ENCODE results near the gene ANKRD11.
"Not testable (repeated sequence)": the region's sequence is repeated elsewhere in the genome, so short reads cannot be mapped to it uniquely, and the experiment has no call there.

ANKRD11 gene

DNA sequence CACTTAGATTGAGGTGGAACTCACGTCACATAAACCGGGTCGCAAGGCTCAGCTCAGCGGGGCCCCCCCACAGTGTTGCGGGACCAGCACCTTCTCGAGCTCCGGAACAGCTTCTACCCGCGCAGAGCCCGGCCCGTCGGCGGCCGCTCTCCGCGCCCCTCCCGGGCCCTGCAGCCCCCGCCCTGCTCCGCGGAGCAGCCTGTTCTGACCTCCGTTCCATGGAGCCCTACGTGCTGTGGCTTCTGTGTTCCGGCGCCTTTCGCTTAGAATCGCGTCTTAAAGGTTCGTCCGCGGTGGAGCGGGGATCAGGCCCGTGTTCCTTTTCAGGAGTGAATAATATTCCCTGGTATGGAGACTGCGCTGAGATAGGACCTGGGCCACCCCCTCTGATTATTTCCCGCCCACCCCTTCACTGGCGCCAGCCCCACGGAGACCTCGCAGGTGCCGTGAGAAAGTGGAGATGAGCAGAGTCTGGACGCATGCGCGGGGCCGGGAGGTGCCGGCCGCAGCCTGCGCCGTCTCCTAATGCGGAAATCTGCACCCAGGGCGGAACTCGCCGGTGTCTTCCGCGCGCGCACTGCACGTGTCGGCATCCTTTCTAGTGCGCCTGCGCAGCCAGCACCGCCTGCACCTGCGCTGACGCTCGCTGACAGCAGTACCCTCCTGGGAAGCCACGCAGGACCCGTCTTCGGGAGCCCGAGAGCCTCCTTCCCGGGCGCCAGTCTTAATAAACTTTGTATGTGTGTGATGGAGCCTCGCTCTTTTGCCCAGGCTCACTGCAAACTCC is 242.0 kb downstream of the ANKRD11 start:
- Histone ChIP-seq H3F3A (ENCODE audit: insufficient read depth, low read length) (no peaks in the 10 kb centered on the region), H3K79me2 (ENCODE audit: low read length) (no peaks in the 10 kb centered on the region), H3K9me3 (replicated peaks; ENCODE audit: insufficient read depth, low read length) (no peaks in the 10 kb centered on the region), H4K20me1 (ENCODE audit: insufficient read depth, low read length) (no peaks in the 10 kb centered on the region), H2AFZ (ENCODE audit: low read length) (no peak overlapping the region), H3K4me1 (ENCODE audit: low read length) (no peaks in the 10 kb centered on the region), H3K9me2 (replicated peaks; ENCODE audit: insufficient read depth, low read length) (no peaks in the 10 kb centered on the region), H3K4me2 (ENCODE audit: low read depth, low read length) (no peak overlapping the region), H3K36me3 (replicated peaks; ENCODE audit: insufficient read depth, low read length) (no peaks in the 10 kb centered on the region), H3K9ac (ENCODE audit: low read length) (no peak overlapping the region), H3K27ac (ENCODE audit: low read length) (no peak overlapping the region), H3K27me3 (replicated peaks; ENCODE audit: insufficient read depth, low read length) (no peaks in the 10 kb centered on the region), H3K4me3 (ENCODE audit: low read length) (no peak overlapping the region)
- TF ChIP-seq EZH2 (optimal IDR thresholded peaks at IDR 0.05; ENCODE audit: low read depth, low read length): no peak
- TF ChIP-seq, protein P1, sequence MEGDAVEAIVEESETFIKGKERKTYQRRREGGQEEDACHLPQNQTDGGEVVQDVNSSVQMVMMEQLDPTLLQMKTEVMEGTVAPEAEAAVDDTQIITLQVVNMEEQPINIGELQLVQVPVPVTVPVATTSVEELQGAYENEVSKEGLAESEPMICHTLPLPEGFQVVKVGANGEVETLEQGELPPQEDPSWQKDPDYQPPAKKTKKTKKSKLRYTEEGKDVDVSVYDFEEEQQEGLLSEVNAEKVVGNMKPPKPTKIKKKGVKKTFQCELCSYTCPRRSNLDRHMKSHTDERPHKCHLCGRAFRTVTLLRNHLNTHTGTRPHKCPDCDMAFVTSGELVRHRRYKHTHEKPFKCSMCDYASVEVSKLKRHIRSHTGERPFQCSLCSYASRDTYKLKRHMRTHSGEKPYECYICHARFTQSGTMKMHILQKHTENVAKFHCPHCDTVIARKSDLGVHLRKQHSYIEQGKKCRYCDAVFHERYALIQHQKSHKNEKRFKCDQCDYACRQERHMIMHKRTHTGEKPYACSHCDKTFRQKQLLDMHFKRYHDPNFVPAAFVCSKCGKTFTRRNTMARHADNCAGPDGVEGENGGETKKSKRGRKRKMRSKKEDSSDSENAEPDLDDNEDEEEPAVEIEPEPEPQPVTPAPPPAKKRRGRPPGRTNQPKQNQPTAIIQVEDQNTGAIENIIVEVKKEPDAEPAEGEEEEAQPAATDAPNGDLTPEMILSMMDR (IDR thresholded peaks at IDR 0.05; ENCODE audit: low read length): no peak
- TF ChIP-seq EZH2phosphoT487 (IDR thresholded peaks at IDR 0.05; ENCODE audit: low read length): no peak
- no peak for DNase-seq

DNA sequence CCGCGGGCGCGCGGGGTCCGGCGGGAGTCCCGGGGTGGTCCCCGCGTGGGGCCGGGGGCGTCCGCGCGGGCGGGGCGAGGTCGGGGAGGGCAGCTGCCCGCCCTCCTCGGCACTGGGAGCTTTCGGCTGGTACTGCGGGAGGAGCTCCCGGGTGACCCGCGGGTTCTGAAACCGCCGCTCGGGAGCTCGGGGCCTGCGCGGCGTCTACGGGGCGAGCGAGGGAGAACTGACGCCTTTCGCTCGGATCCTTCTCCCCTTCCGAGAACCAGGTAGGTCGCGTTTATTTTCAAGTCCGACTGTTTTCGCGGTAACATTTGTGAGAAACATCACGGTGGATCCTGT is 242.7 kb downstream of the ANKRD11 start:
- H2AFZ ChIP-seq (ENCODE audit: low read length); H3K4me2 ChIP-seq (ENCODE audit: low read depth, low read length); H3K4me3 ChIP-seq (ENCODE audit: low read length); H3K36me3 ChIP-seq (replicated peaks; ENCODE audit: insufficient read depth, low read length); H4K20me1 ChIP-seq (ENCODE audit: insufficient read depth, low read length); H3K27ac ChIP-seq (ENCODE audit: low read length); H3K9me2 ChIP-seq (replicated peaks; ENCODE audit: insufficient read depth, low read length); H3K4me1 ChIP-seq (ENCODE audit: low read length); H3F3A ChIP-seq (ENCODE audit: insufficient read depth, low read length); H3K9me3 ChIP-seq (replicated peaks; ENCODE audit: insufficient read depth, low read length); DNase-seq; H3K27me3 ChIP-seq (replicated peaks; ENCODE audit: insufficient read depth, low read length); H3K79me2 ChIP-seq (ENCODE audit: low read length); H3K9ac ChIP-seq (ENCODE audit: low read length): not testable (repeated sequence)

DNA sequence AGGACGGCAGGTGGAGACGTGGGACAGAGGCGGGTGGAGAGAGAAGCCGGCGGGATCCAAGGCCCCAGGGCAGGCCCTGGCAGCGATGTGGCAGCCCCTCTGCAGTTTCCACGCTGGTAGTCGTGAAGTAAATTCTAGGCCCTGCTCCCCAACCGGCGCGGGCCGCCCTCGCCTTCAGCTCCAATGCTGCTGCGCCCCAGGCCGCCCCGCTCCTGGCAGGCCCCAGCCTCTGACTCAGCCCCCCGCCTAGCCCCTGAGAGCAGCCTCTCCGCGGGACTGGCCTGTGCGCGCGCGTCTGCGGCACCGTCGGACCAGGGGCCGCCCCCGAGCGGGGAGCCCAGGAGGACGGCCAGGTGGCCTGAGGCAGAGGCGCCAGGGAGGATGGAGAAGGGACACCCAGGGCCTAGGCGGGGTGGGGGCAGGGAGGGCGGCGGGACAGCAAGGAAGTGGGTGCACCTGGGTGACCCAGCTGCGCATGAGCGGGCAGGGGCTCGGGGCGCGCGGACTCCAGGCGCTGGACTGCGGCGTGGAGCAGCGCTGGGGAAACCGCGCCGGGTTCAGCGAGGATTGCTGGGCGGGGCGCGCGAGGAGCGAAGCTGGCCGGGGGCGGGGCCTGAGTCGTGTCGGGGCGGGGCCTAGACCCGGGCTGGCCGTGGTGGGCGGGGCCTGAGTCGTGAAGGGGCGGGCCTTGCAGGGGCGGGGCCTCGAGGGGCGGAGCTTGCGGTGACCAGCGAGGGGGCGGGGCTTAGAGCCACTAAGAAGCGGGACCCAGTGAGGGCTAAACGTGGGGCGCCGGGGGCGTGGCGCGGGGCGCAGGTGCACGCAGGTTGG is 243.2 kb downstream of the ANKRD11 start:
- no peaks in the 10 kb centered on the region for H4K20me1 ChIP-seq (ENCODE audit: insufficient read depth, low read length)
- no peak for DNase-seq
- no peaks in the 10 kb centered on the region for H3K79me2 ChIP-seq (ENCODE audit: low read length)
- H3K9me3 ChIP-seq (replicated peaks; ENCODE audit: insufficient read depth, low read length): no peaks in the 10 kb centered on the region
- H3F3A ChIP-seq (ENCODE audit: insufficient read depth, low read length): no peaks in the 10 kb centered on the region
- H3K4me2 ChIP-seq (ENCODE audit: low read depth, low read length): no peak overlapping the region
- no peaks in the 10 kb centered on the region for H3K36me3 ChIP-seq (replicated peaks; ENCODE audit: insufficient read depth, low read length)
- H3K27me3 ChIP-seq (replicated peaks; ENCODE audit: insufficient read depth, low read length): no peaks in the 10 kb centered on the region
- TF ChIP-seq EZH2phosphoT487 (IDR thresholded peaks at IDR 0.05; ENCODE audit: low read length) (no peak), EZH2 (optimal IDR thresholded peaks at IDR 0.05; ENCODE audit: low read depth, low read length) (no peak)
- H3K9ac ChIP-seq (ENCODE audit: low read length): no peak overlapping the region
- no peak overlapping the region for H3K27ac ChIP-seq (ENCODE audit: low read length)
- no peaks in the 10 kb centered on the region for H3K4me1 ChIP-seq (ENCODE audit: low read length)
- H3K9me2 ChIP-seq (replicated peaks; ENCODE audit: insufficient read depth, low read length): no peaks in the 10 kb centered on the region
- no peak overlapping the region for H2AFZ ChIP-seq (ENCODE audit: low read length)
- no peak overlapping the region for H3K4me3 ChIP-seq (ENCODE audit: low read length)

DNA sequence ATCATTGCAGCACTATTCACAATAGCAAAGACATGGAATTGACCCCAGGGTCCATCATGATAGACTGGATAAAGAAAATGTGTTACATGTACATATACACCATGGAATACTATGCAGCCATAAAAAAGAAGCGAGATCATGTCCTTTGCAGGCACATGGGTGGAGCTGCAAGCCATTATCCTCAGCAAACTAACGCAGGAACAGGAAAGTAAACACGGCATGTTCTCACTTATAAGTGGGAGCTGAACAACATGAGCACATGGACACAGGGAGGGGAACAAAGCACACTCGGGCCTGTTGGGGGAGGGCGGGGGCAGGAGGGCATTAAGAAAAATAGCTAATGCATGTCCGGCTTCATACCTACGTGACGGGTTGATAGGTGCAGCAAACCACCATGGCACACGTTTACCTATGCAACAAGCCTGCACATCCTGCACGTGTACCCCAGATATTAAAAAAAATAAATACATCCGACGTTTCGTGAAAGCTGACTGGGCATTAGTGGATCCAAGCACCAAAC is 243.9 kb downstream of the ANKRD11 start:
- Histone ChIP-seq H3K27ac (ENCODE audit: low read length) (no peak overlapping the region), H3K9ac (ENCODE audit: low read length) (no peak overlapping the region), H3K36me3 (replicated peaks; ENCODE audit: insufficient read depth, low read length) (no peaks in the 10 kb centered on the region), H3K79me2 (ENCODE audit: low read length) (no peaks in the 10 kb centered on the region), H4K20me1 (ENCODE audit: insufficient read depth, low read length) (no peaks in the 10 kb centered on the region), H3K27me3 (replicated peaks; ENCODE audit: insufficient read depth, low read length) (no peaks in the 10 kb centered on the region), H3F3A (ENCODE audit: insufficient read depth, low read length) (no peaks in the 10 kb centered on the region), H3K4me3 (ENCODE audit: low read length) (no peak overlapping the region), H3K9me3 (replicated peaks; ENCODE audit: insufficient read depth, low read length) (no peaks in the 10 kb centered on the region), H3K9me2 (replicated peaks; ENCODE audit: insufficient read depth, low read length) (no peaks in the 10 kb centered on the region), H3K4me2 (ENCODE audit: low read depth, low read length) (no peak overlapping the region), H2AFZ (ENCODE audit: low read length) (no peak overlapping the region), H3K4me1 (ENCODE audit: low read length) (no peaks in the 10 kb centered on the region)
- DNase-seq: no peak
- TF ChIP-seq EZH2 (optimal IDR thresholded peaks at IDR 0.05; ENCODE audit: low read depth, low read length) (no peak), EZH2phosphoT487 (IDR thresholded peaks at IDR 0.05; ENCODE audit: low read length) (no peak)
- TF ChIP-seq, protein P1 (IDR thresholded peaks at IDR 0.05; ENCODE audit: low read length): no peak

Data from MM.1S (cell line).